ENCODE results near the gene FAM228B. TPM values are rescaled to one million over a fixed set of nuclear protein-coding genes. Genes with fewer than 3 reads are reported as not detected.

The FAM228B gene
- total RNA-seq, 1 donor from 2014 or later, result 21.3 TPM

DNA sequence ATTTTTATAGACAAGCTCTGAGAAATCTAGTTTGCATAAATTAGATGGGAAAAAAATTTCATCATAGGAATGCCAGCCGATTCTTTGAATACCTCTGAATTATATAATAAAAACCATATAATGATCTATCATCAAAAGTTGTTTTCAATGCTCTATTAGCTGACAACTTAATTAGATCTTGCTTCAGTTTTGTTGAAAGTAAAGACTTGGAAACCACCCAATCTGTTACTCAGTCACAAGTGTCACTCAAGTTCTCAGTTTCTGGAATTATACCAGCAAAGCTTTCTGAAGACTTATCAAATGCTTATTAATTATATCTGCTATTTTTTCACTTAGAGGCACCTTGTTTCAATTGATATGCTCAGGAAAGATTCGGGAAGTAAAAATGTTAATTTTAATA, 21.3 kb upstream of the FAM228B start:
- Mint-ChIP-seq H3K27me3 (ENCODE audit: low read depth) (no peaks in the 10 kb centered on the region), H3K36me3 (ENCODE audit: low read depth) (peaks cover 51% of the 10 kb centered on the region), H3K4me3 (no peak overlapping the region), H3K4me1 (no peaks in the 10 kb centered on the region), H3K9me3 (peaks cover 23% of the 10 kb centered on the region), H3K27ac (ENCODE audit: unreplicated experiment) (no peak overlapping the region)
- no peak for DNase-seq (ENCODE audit: low read depth, low spot score)
- TF ChIP-seq, protein P1, sequence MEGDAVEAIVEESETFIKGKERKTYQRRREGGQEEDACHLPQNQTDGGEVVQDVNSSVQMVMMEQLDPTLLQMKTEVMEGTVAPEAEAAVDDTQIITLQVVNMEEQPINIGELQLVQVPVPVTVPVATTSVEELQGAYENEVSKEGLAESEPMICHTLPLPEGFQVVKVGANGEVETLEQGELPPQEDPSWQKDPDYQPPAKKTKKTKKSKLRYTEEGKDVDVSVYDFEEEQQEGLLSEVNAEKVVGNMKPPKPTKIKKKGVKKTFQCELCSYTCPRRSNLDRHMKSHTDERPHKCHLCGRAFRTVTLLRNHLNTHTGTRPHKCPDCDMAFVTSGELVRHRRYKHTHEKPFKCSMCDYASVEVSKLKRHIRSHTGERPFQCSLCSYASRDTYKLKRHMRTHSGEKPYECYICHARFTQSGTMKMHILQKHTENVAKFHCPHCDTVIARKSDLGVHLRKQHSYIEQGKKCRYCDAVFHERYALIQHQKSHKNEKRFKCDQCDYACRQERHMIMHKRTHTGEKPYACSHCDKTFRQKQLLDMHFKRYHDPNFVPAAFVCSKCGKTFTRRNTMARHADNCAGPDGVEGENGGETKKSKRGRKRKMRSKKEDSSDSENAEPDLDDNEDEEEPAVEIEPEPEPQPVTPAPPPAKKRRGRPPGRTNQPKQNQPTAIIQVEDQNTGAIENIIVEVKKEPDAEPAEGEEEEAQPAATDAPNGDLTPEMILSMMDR (conservative IDR thresholded peaks at IDR 0.05), result no peak

DNA sequence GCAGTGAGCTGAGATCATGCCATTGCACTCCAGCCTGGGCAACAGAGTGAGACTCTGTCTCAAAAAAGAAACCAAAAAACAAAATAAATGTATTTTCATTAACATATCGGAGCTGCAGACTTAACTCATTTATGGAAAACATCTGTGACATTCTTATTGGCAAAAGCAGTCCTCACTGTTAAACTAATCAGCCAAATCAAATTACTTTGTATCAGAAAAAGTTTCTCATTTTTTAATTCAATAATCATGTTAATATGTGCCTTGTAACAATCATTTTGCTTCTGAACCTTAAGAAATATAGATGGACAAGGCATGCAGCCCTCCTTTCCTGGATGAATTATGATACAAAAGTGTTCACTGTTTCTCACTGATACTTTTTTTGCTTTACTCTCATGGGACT, 20.6 kb upstream of the FAM228B start:
- H3K9me3 Mint-ChIP-seq, result peaks cover 27% of the 10 kb centered on the region
- no peak overlapping the region for H3K27ac Mint-ChIP-seq (ENCODE audit: unreplicated experiment)
- peaks cover 53% of the 10 kb centered on the region for H3K36me3 Mint-ChIP-seq (ENCODE audit: low read depth)
- H3K27me3 Mint-ChIP-seq (ENCODE audit: low read depth), result no peaks in the 10 kb centered on the region
- H3K4me1 Mint-ChIP-seq, result no peaks in the 10 kb centered on the region
- H3K4me3 Mint-ChIP-seq, result no peak overlapping the region
- no peak for DNase-seq (ENCODE audit: low read depth, low spot score)
- TF ChIP-seq, protein P1 (conservative IDR thresholded peaks at IDR 0.05), result no peak

DNA sequence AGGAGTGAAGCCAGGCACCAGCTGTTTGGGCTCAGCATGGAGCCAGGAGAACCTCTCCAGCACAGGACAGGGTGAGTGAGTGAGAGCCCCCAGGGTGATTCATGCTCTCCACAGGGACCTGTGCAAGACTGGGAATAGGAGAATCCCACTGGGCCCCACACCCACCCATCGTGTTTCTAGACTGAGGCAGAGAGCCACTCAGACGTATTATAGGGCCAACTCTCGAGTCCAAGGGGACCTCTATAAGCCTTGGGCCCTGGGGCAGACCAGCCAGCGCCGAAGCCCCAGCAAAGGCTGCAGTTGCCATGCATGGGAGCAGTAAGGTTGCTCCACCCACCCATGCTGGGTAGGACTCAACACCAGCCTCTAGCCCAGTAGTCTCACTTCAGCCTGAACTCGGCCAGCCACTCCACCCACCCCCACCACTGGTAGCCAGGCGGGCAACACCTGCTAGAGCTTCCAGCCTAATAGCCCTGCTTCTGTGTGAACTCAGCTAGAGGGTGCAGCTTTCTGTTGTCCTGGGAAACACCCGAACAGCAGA, 19.1 kb upstream of the FAM228B start:
- TF ChIP-seq, protein P1 (conservative IDR thresholded peaks at IDR 0.05), result no peak
- Mint-ChIP-seq H3K27ac (ENCODE audit: unreplicated experiment) (no peak overlapping the region), H3K36me3 (ENCODE audit: low read depth) (peaks cover 46% of the 10 kb centered on the region), H3K4me1 (no peaks in the 10 kb centered on the region), H3K27me3 (ENCODE audit: low read depth) (no peaks in the 10 kb centered on the region), H3K9me3 (peaks cover 26% of the 10 kb centered on the region), H3K4me3 (no peak overlapping the region)
- DNase-seq (ENCODE audit: low read depth, low spot score), result no peak

DNA sequence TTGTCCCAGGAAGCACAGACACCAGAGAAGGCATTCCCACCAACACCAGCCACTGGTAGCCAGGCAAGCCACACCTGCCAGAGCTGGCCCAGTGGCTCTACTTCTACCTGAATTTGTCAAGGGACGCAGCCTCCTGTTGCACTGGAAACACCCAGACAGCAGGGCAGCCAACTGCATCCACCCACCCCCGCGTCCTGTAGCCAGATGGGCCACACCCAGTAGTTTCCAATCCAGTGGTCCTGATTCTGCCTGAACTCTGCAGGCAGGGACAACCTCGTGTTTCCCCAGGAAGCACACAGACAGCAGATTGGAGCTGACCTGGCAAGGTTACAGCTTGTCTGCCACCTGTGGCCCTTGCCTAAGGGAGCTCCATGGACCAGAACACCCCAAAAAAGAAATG, 18.4 kb upstream of the FAM228B start:
- Mint-ChIP-seq H3K36me3 (ENCODE audit: low read depth) (peaks cover 43% of the 10 kb centered on the region), H3K9me3 (peaks cover 27% of the 10 kb centered on the region), H3K27me3 (ENCODE audit: low read depth) (no peaks in the 10 kb centered on the region), H3K4me3 (no peak overlapping the region), H3K27ac (ENCODE audit: unreplicated experiment) (no peak overlapping the region), H3K4me1 (no peaks in the 10 kb centered on the region)
- no peak for DNase-seq (ENCODE audit: low read depth, low spot score)
- TF ChIP-seq, protein P1 (conservative IDR thresholded peaks at IDR 0.05), result no peak

DNA sequence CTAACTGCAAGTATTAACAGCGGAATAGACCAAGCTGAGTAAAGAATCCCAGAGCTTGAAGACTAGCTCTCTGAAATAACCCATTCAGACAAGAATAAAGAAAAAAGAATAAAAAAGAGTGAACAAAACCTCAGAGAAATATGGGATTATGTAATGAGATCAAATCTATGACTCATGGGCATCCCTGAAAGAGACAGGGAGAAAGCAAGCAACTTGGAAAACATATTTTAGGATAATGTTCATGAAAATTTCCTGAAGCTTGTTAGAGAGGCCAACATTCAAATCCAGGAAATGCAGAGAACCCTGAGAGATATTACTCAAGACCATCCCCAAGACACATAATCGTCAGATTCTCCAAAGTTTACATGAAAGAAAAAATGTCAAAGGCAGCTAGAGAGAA, 17.5 kb upstream of the FAM228B start:
- no peak for DNase-seq (ENCODE audit: low read depth, low spot score)
- Mint-ChIP-seq H3K27ac (ENCODE audit: unreplicated experiment) (no peak overlapping the region), H3K27me3 (ENCODE audit: low read depth) (no peaks in the 10 kb centered on the region), H3K4me1 (no peaks in the 10 kb centered on the region), H3K4me3 (no peak overlapping the region), H3K36me3 (ENCODE audit: low read depth) (peaks cover 40% of the 10 kb centered on the region), H3K9me3 (peaks cover 27% of the 10 kb centered on the region)
- TF ChIP-seq, protein P1 (conservative IDR thresholded peaks at IDR 0.05), result no peak

All from neural crest cell (in vitro differentiated cells).